HG03064 (cell line): ENCODE measurements around the gene AGT.
"Not testable (repeated sequence)": the region's sequence is repeated elsewhere in the genome, so short reads cannot be mapped to it uniquely, and the experiment has no call there.

ENCODE experiments used
- ATAC-seq: cut with Tn5 transposase; IDR thresholded peaks from one replicate; pipeline ENCODE4 v1.9.1; 2021; ENCODE audit warnings: low read depth; ENCODE audit not compliant: unreplicated experiment

AGT gene

DNA sequence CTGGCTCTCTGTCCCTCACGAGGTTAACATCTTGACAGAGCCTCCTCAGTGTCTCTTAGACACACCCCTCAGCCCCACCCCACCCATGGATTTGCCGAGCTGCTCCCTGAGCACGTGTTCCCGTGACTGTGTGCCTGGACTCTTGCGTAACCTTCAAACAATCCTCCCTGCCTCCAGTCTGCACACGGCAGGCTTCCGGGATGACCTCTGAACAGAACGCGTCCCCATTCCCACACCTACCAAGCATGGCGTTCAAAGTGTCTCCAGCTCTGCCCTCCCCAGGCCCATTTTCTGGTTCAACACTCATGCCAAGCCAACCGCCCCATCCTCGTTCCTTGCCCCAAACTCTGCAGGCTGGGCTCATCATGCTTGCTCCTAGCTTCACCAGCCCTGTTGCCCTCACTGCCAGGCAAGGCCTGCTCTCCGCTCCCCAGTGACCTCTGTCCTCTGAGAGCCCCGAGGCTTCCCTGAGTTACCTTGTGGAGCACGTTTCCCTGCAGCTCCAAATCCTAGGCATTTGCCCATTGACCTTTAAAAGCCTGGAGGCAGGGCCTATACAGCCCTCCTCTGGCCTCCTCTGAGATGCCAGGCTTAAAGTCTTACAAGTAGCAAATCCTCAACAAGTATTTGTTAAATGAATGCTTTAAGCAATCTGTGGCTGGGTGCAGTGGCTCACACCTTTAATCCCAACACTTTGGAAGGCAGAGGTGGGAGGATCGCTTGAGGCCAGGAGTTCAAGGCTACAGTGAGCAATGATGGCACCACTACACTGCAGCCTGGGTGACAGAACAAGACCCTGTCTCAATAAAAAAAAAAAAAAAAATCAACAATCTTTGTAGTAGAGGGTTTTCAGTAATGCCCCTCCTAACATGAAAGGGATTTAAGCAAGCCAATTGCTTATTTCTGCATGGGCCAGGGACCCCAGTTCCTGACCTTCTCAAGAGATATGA lies 5.0 kb downstream of the AGT start:
- no peak for ATAC-seq

DNA sequence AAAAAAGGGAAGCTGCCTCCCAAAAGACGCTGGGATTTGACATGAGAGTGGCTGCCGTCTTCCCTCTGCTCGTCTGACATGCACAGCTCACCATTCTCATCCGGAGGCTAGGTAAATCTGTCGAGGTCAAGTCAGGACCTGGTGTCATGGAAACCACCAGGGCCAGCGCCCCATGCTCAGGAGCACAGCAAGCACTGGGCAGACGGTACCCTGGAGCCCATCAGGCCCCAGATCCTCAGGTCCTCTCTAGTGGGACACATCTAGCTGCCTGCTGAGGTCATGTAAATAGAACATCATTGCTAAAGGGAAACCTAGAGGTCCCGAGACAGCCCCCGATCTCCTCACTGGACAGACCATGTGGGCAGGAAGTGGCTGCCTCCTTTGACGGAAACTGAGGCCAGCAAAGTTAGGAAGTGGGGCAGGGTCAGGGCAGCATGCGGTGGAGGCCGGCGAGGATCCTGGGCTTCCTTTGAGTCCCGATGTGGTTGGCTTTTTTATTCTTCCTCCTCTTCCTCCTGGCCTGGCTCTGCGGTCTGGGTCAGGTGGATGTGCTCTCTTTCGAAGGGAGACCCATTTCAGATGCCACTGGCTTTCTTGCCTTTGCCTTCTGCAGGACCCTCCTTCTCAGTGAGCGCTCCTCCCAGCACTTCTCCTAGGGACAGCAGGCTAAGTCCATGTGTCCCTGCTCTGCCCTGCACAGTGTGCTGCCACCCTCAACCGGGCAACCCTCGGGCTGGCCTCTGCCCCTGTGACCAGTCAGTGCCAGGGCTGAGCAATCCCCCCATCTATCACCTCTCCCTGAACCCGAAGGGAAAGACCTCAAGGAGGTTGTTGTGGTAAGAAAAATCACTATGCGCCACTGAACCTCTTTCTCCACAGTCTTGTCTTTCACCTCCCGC lies 5.9 kb downstream of the AGT start:
- ATAC-seq = no peak

DNA sequence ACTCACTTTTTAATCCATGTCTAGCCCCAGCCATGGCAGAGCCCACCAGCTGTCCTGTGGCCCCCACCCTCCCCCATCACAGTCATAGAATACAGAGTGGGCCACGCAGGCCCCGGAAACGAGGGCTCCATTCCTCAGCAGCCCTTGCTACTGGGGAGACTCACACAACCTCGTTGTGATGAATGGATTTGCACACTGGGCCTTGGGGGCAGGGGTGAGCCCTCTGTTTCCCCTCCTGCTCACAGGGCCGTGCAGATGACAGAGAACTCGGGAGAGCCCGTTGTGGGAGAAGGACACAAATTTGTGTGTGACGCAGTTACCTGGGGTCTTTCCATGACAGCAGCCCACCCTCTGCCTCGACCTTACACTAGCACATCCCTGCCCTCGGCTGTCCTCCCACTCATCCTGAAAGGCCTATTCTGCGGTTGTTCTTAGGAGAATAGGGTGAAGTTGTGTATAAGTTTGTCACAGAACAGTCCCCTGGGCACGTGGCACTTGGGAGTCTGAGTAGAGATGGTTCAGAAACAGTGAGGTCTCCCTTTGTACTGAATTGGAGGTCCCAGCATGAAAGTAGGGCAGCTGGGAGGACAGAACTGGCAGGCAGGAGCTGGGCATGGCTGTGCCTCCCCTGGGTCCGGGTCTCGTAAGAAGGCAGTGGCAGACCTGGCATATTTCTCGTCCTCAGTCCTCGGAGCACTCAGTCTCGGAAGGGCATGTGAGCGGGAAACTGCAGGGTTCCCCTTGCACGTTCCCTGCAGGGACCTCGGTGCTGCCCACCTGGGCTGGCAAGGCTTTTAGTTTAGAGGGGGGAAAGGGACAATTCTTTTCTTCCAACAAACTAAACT lies 6.8 kb downstream of the AGT start:
- no peak for ATAC-seq

DNA sequence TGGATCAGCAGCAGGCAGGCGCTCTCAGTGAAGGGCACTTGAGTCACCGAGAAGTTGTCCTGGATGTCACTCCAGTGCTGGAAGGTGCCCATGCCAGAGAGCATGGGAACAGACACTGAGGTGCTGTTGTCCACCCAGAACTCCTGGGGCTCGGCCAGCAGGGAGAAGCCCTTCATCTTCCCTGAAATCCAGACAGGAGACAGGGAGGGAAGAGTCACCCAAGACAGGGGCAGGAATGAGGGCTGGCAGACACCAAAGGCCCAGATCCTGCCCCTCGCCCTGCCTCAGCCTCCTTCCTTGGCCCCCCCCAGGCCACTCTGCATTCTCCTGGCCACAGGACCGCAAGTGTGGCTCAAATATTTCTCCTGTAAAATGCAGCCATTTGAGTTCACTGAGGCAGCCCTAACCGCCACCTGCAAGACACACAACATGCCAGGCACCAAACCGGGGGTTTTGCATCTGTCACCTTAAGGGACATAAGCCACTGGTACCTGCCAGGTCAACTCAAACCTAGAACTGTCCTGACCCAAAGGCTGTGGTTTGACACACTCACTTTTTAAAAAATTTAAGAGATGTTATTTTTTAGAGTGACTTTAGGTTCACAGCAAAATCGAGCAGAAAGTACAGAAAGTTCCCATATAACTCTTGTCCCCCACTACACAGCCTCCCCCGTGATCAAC lies 7.8 kb downstream of the AGT start:
- ATAC-seq = no peak

DNA sequence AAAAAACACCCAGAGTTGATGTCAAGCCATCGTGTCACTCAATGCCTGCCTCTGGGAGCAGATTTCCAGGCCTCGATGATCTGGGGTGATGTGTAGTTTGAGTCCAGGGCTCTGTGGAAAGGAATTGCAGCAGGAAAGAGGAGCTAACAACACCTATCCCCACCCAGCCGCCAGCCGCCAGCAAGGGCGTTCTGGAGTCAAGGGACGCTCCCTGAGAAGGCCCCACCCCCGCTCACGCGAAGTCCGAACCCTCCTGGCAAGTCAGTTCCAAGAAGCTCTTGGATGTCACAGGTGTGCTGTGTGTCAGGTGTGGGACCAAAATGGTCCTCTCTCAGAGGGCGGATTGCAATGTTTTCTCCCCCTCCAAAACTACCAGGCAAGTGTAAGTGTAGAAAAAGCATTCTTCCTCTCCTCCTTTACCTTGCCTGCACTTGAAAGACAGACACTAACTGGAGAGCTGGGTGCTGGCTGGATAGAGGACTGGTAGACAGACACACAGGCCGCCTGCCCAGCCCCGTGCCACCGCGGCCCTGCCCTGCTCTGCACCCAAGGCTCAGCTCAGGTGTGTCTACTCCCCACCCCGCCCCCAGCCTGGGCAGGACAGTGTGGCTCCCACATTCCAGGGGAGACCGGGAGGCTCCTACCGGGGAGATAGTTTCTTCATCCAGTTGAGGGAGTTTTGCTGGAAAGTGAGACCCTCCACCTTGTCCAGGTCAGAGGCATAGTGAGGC lies 8.5 kb downstream of the AGT start:
- ATAC-seq = no peak

- ATAC-seq = no peak
These were observed 9.1 kb downstream of the AGT start for GRCh38 chr1:230704830-230705229.

- no peak for ATAC-seq
These were observed 10.1 kb downstream of the AGT start for GRCh38 chr1:230703679-230704385.

DNA sequence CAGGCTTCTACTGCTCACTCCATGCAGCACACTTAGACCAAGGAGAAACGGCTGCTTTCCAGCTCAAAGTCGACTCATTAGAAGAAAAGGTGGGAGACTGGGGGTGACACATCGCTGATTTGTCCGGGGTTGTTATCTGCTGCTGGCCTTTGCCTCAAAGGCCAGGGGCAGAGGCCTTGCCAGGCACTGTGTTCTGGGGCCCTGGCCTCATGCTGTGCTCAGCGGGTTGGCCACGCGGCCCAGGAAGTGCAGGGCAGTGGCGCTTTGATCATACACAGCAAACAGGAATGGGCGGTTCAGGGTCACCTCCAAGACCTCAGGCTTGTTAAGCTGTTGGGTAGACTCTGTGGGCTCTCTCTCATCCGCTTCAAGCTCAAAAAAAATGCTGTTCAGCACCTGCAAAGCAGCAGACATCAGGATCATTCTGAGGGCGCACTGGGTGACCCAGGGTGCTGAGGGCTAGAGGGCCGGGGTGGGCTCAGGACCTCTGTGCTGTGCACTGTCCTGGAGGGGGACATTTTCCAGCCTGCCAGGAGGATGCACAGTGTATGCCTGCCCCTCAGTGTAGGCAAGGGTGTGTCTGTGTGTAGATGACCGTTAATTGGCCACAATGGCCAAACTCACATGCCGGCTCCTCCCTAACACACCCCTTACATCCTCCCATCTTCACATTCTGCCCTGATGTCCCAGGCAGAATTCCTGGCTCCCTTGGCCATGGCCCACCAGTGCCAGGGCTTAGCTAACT lies 10.8 kb downstream of the AGT start:
- no peak for ATAC-seq

DNA sequence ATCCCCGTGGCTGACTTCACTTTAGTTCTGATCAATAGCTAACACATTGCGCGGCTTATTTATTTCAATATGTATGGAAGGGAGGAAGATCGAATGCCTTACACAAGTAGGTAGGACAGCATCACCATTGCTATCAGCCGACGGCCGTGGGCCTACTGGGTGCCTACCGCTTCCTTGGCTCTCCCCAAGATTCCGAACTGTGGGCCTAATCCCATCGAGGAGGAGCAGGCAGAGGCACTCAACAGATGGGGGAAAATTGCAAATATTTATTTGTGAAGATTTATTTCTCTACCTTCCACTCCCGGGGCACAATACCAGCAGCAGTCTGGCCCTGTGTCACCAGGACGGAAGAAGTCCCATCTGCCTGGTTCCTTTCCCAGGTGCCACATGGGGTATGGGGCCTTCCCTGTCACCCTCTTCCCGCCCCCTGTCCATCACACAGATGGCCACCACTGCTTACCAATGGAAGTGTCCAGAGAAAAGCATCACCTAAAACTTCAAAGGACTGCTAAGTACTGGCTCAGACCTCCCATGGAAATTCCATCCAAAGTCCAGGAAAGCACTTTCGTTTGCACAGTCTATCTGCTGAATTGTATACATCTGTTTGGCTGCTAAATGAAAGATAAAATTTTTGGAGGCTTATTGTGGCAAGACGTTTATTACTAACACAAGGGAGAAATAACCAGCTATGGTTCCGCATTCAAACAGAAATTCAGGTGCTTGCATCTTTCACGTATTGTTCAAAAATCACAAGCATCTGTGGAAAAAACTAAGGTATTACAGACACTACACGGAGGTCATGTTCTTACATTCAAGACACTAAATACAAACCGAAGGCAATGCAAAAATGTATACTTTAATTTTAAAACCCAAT lies 11.8 kb downstream of the AGT start:
- ATAC-seq = no peak

- ATAC-seq = no peak
These were observed 12.5 kb downstream of the AGT start for GRCh38 chr1:230701434-230701833.

GRCh38 chr1:230700132-230700531 lies 13.8 kb downstream of the AGT start:
- no peak for ATAC-seq

- no peak for ATAC-seq
These were observed 14.2 kb downstream of the AGT start for GRCh38 chr1:230699716-230700115.

GRCh38 chr1:230698964-230699363 lies 15.0 kb downstream of the AGT start:
- ATAC-seq = not testable (repeated sequence)

DNA sequence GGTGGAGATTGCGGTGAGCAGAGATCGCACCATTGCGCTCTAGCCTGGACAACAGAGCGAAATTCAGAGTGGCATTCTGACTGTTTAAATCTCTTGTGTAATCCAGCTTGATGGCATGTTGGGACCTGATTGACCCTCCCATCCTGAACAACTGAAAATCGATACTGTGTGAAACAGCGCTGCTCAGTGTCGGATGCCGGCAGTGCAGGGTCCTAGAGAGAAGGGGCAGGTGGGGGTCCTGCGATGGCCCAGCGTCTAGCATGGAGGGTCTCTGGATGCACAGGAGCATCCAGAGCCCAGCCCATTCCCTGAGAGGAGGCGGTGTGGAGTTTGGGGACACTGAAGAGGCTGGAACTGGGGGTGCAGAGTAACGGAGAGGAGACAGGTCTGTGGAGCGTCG lies 15.8 kb downstream of the AGT start:
- no peak for ATAC-seq

DNA sequence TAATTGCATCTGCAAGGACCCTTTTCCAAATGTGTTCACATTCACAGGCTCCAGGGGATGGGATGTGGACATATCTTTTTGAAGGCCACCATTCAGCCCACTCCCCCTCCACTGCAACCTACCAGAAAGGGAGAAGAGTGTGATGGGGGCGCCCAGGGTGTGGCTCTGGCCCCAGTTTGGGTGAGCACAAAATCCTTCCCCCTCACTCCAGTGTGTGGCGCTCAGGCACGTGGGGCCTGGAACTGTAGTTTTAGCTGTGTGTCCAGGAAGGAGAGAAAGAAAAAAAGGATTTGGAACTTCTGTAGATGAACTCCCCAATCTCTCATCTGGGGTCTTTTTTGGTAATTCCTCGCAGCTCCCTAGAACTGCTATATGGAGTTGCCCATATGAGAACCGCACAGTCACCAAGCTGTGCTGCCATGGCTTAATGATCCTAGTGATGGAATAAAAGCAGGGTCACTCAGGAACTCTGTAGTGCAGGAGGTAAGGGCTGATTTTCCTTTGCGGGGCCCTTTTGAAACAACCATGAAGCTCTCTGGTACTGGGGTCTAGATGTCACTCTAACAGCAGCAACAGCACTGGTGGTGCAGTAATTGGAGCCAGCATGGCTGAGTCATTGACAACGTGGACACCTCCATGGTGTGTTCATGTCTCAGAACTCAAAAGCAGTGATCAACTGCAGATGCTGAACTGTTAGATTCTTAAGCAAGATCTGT lies 17.0 kb downstream of the AGT start:
- no peak for ATAC-seq

DNA sequence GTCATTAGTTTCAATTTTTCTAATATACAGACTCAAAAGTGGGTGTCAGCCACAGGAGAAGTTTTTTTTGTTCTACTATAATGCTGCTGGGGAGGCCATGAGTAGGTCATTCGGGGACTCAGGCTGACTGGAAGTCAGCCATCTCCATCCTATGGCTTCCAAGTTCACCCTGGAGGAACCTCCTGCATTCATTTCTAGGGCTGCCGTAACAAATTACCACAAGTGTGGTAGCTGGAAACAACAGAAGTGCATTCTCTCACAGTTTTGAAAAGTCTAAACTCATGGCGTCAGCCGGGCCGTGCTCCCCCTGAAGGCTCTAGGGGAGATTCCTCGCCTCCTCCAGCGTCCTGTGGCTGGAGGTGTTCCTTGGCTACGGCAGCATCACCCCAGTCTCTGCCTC lies 17.7 kb downstream of the AGT start:
- no peak for ATAC-seq
